ENCODE measurements around the gene SPINK2.

Gene SPINK2

GRCh38 chr4:56799824-56800756 is 21.4 kb downstream of the SPINK2 start:
- peak; percentile 89 for TF ChIP-seq CTCF (conservative IDR thresholded peaks at IDR 0.05)
- TF ChIP-seq ZFX (IDR thresholded peaks at IDR 0.05), result no peak
- H3K27ac ChIP-seq, result peak overlapping the region; percentile 49

- H3K27ac ChIP-seq, result no peak overlapping the region
- TF ChIP-seq CTCF (conservative IDR thresholded peaks at IDR 0.05), result no peak
- TF ChIP-seq ZFX (IDR thresholded peaks at IDR 0.05), result no peak
Measured at GRCh38 chr4:56799161-56799759, 22.2 kb downstream of the SPINK2 start.

GRCh38 chr4:56796211-56796610 is 25.3 kb downstream of the SPINK2 start:
- no peak overlapping the region for H3K27ac ChIP-seq
- TF ChIP-seq ZFX (IDR thresholded peaks at IDR 0.05), result no peak
- no peak for TF ChIP-seq CTCF (conservative IDR thresholded peaks at IDR 0.05)

- TF ChIP-seq ZFX (IDR thresholded peaks at IDR 0.05) (no peak), CTCF (conservative IDR thresholded peaks at IDR 0.05) (no peak)
- no peak overlapping the region for H3K27ac ChIP-seq
Measured at GRCh38 chr4:56791316-56791715, 30.2 kb downstream of the SPINK2 start.

GRCh38 chr4:56790691-56791091 is 30.8 kb downstream of the SPINK2 start:
- H3K27ac ChIP-seq, result no peak overlapping the region
- TF ChIP-seq CTCF (conservative IDR thresholded peaks at IDR 0.05), result no peak
- TF ChIP-seq ZFX (IDR thresholded peaks at IDR 0.05), result no peak

- H3K27ac ChIP-seq, result no peak overlapping the region
- TF ChIP-seq ZFX (IDR thresholded peaks at IDR 0.05), result no peak
Measured at GRCh38 chr4:56788081-56788480, 33.4 kb downstream of the SPINK2 start.

- no peak overlapping the region for H3K27ac ChIP-seq
- TF ChIP-seq CTCF (conservative IDR thresholded peaks at IDR 0.05) (no peak), ZFX (IDR thresholded peaks at IDR 0.05) (no peak)
Measured at GRCh38 chr4:56787380-56787779, 34.1 kb downstream of the SPINK2 start.
